ENCODE data around the gene ITPR2. TPM values are rescaled to one million over a fixed set of nuclear protein-coding genes. Genes with fewer than 3 reads are reported as not detected.

ITPR2 gene
- total and polyA plus RNA-seq, 2 of the 8 experiments (the other 6 are each of a cell fraction or from before 2014, with no cell fraction given): 4.1 to 48.3 TPM

- no peak for TF ChIP-seq POU5F1 (IDR thresholded peaks at IDR 0.05; ENCODE audit: low read depth, low read length)
- TF ChIP-seq SP2 (IDR thresholded peaks at IDR 0.05; ENCODE audit: low read length): no peak
These were observed 491.5 kb downstream of the ITPR2 start (continued) for GRCh38 chr12:26341491-26341890.
